Stimulated activated CD8-positive, alpha-beta memory T cell treated with anti-CD3 and anti-CD28 coated beads, Interleukin-7, amount 100 ng/mL, for 1 hour (primary cell): ENCODE data around the gene CACNG8.
"Not testable (repeated sequence)": the region's sequence is repeated elsewhere in the genome, so short reads cannot be mapped to it uniquely, and the experiment has no call there.

Source experiments
- DNase-seq, 2 donors: peaks; one replicate each; pipeline ENCODE4 v3.0.0-alpha.2; 2020; ENCODE audit warnings: low read depth in 2 of 2

Gene CACNG8

GRCh38 chr19:54035215-54036178 lies 72.8 kb downstream of the CACNG8 start:
- DNase-seq, result no peak

- not testable (repeated sequence) for DNase-seq
Measured at GRCh38 chr19:54036542-54036941, 73.8 kb downstream of the CACNG8 start.
